Stimulated activated CD4-positive, alpha-beta T cell treated with anti-CD3 and anti-CD28 coated beads, TNF-alpha, amount 100 ng/mL, for 1 hour (primary cell): Measurements from ENCODE around the gene CTNNA2.

Experiments
- DNase-seq, 3 donors: peaks; one replicate each; pipeline ENCODE4 v3.0.0-alpha.2; 2020; ENCODE audit warnings: low read depth in 3 of 3, low spot score in 1 of 3

The CTNNA2 gene

GRCh38 chr2:80255918-80256781 lies 743.3 kb downstream of the CTNNA2 start:
- DNase-seq: no peak

GRCh38 chr2:80256782-80257167 lies 743.9 kb downstream of the CTNNA2 start:
- DNase-seq: no peak

- DNase-seq: no peak
Observed at GRCh38 chr2:80257450-80257849, 744.6 kb downstream of the CTNNA2 start.

GRCh38 chr2:80258341-80258740 lies 745.5 kb downstream of the CTNNA2 start:
- no peak for DNase-seq

- DNase-seq: no peak
Observed at GRCh38 chr2:80258793-80259192, 745.9 kb downstream of the CTNNA2 start.

DNA sequence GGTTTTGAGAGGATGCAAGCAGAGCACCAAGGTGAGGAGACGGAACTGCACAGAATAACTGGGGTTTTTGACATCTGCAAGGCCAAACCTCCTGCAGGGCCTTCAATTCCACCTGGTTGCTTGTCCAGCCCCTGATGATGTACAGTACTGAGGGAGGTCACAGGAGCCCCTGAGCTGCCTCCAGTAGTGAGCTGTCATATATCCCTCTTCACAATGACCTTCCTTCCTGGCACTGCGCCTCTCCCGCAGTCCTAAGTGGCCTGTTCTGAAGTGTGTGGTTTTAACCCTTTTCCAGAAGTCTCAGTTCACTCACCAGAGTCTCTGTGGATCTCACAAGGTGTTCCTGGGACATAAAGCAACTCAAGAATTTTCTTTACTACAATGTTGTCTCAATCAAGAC lies 746.4 kb downstream of the CTNNA2 start:
- no peak for DNase-seq

DNA sequence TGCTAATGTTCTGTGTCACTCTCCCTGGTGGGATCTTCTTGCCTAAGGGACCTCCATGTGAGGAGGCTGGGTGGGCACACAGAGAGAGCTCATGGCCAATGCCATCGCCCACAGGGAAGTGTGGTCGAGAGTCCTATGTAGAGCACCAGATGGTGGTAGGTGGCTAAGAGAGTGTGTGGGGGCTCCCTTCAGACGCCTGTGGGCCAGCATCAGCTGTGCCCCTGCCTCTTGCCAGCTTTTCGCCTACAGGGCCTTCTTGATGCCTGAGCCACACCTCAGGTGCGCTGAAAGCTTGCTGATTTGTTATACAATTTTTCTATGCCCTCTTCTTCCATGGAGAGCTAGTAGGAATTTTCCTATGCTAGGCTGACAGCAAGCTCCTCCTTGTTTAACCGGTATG lies 753.4 kb downstream of the CTNNA2 start:
- DNase-seq: no peak

DNA sequence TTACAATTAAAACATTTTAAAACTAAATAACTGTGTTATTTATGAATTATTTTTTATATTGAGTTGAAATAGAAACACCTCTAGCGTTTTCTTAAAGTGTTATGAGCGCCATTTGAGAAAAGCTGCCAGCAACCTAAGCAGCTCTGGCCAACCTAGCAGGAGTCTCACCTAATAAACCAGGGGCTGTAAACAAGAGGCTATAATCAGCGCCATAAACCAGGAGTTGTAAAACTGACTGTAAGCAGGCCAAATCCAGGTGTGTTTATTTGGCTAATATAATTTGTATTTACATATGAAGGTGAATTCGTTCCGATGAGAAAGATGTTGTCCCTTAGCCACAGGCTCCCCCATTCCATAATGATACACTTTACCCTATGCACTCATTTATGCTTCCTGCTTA lies 757.0 kb downstream of the CTNNA2 start:
- DNase-seq: no peak

GRCh38 chr2:80280598-80280997 lies 767.7 kb downstream of the CTNNA2 start:
- no peak for DNase-seq

DNA sequence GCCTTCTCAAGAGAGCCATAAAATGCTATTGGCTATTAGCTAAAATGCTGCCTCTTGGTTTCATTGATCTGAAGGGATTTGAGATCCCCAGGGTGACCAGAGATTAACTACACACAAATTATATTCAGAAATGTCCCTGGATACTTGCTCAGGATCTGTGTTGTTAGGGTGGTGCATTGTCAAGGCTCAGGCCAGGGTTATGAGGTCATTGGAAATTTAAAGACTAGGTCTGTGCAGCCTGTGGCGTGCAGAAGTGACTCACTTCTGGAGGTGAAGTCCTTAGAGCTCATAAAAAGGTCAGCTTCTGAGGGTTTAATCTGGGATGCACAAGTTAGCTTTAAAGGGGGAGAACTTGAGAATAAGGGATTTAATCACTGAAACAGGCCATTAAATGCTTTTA lies 768.2 kb downstream of the CTNNA2 start:
- no peak for DNase-seq

DNA sequence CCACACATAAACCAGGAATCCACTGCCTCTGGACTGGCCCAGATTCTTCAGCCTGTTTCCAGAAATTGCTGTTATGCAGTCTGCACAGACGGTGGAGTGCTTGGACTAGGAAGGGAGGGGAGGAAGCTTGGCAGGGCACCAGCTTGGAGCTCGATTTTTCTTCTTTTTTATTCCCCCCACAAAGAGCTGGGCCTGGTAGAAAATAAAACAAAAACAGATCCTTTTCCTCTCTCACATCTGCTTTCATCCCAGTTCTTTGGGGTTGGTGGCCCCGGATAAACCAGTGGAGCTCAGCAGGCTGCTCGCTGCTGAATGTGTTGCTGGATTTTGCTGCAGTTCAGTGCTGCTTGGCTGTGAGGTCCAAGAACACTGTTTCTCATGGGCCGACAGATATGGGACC lies 775.7 kb downstream of the CTNNA2 start:
- DNase-seq: no peak

DNA sequence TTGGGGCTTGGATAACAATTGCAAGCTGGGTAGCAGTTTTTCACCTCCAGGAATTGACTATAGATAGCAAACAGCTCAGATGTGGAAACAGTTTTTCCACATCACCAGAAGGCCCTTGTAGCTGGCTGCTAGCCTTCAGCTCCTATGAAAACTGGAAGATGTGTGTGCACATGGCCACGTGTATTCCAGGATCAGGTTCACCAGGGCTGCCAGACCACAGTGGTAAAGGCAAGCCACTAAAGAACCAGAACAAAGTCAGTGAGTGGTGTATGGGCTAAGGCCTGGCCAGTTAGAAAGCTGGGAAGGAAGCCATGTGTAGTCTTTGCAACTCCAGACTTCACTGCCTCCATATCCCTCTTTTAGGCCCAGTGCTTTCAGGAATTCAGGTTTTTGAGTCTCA lies 778.8 kb downstream of the CTNNA2 start:
- no peak for DNase-seq

GRCh38 chr2:80292474-80292873 lies 779.6 kb downstream of the CTNNA2 start:
- DNase-seq: no peak

- no peak for DNase-seq
Observed at GRCh38 chr2:80293039-80293438, 780.2 kb downstream of the CTNNA2 start.

GRCh38 chr2:80298954-80299353 lies 786.1 kb downstream of the CTNNA2 start:
- no peak for DNase-seq

- DNase-seq: no peak
Observed at GRCh38 chr2:80299661-80300060, 786.8 kb downstream of the CTNNA2 start.

- no peak for DNase-seq
Observed at GRCh38 chr2:80300346-80300745, 787.5 kb downstream of the CTNNA2 start.

DNA sequence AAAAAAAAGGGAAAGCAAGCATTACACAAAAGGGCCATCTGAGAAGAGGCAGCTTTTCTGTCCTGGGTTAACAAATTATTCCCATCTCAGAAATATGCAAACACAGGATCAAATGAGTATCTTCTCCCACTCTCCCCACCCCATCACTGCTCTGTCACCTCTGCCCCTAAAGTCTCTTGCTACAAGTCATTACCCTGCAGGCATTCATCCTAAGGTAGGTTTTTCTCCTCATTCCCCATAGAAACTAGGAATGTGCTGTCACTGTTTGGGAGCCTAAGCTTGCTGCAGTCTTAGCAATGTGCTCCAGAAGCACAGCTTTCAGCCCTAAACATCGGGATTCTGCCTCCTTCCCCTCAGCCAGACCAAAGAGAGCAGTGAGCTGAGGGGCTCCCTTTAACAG lies 788.1 kb downstream of the CTNNA2 start:
- DNase-seq: no peak

- no peak for DNase-seq
Observed at GRCh38 chr2:80302001-80302313, 789.1 kb downstream of the CTNNA2 start.

DNA sequence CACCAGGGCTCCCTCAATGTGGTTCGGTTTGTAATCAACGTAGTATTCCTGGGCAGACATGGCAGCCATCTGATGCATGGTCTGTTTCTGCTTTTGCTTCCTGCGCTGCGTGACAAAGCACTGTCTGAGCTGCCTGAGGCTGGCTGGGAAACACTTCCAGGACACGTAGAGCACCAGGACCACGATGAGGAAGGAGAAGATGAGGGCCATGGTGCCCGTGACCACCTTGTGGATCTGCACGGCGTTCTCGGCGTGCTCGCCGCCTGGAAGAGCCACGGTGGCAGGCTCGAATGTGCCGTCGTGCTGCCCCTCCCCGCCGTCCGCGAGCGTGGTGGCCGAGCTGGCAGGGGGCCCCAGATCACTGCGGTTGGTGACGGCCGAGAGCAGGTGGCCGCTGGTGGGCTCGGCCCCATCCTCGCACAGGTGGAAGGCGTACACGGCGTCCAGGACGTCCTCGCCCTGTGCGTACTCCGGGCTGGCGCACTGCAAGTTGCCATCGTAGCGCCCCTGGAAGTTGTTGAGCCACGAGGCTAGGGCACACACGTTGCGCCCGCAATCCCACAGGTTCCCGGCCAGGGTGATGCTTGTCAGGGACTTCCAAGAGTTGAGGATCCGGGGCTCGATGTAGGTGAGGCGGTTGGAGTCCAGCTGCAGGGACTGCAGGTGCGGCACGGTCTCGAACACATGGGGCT lies 789.6 kb downstream of the CTNNA2 start:
- no peak for DNase-seq

- no peak for DNase-seq
Observed at GRCh38 chr2:80303006-80303908, 790.4 kb downstream of the CTNNA2 start.
